ENCODE data around the gene ZNF248. TPM values are rescaled to one million over a fixed set of nuclear protein-coding genes. Genes with fewer than 3 reads are reported as not detected.

The ZNF248 gene
- total RNA-seq, 4 donors from 2014 or later: 5.4 to 23.5 (median 13.1) TPM

- no peaks in the 10 kb centered on the region for H3K9me3 ChIP-seq
- H3K4me1 ChIP-seq: peaks cover 28% of the 10 kb centered on the region
- H3K27me3 ChIP-seq: no peaks in the 10 kb centered on the region
- peak overlapping the region; percentile 91 for H3K4me3 ChIP-seq
- H3K27ac ChIP-seq: no peak overlapping the region
- no peak for DNase-seq (ENCODE audit: low spot score in 2 of 2)
- no peaks in the 10 kb centered on the region for H3K36me3 ChIP-seq
- WGBS: 39% methylated on average over 4 of the region's 4 CpGs
- TF ChIP-seq, protein P1, sequence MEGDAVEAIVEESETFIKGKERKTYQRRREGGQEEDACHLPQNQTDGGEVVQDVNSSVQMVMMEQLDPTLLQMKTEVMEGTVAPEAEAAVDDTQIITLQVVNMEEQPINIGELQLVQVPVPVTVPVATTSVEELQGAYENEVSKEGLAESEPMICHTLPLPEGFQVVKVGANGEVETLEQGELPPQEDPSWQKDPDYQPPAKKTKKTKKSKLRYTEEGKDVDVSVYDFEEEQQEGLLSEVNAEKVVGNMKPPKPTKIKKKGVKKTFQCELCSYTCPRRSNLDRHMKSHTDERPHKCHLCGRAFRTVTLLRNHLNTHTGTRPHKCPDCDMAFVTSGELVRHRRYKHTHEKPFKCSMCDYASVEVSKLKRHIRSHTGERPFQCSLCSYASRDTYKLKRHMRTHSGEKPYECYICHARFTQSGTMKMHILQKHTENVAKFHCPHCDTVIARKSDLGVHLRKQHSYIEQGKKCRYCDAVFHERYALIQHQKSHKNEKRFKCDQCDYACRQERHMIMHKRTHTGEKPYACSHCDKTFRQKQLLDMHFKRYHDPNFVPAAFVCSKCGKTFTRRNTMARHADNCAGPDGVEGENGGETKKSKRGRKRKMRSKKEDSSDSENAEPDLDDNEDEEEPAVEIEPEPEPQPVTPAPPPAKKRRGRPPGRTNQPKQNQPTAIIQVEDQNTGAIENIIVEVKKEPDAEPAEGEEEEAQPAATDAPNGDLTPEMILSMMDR (IDR thresholded peaks at IDR 0.05): no peak
Measured at GRCh38 chr10:37855636-37856035, 1.8 kb downstream of the ZNF248 start.

GRCh38 chr10:37854626-37855025, 2.8 kb downstream of the ZNF248 start:
- Histone ChIP-seq H3K27ac (no peak overlapping the region), H3K4me1 (peaks cover 28% of the 10 kb centered on the region), H3K4me3 (no peak overlapping the region), H3K9me3 (no peaks in the 10 kb centered on the region), H3K36me3 (no peaks in the 10 kb centered on the region), H3K27me3 (no peaks in the 10 kb centered on the region)
- DNase-seq (ENCODE audit: low spot score in 2 of 2): no peak
- TF ChIP-seq POLR2AphosphoS5 (IDR thresholded peaks at IDR 0.05): no peak
- TF ChIP-seq, protein P1 (IDR thresholded peaks at IDR 0.05): no peak
- no peak for TF ChIP-seq POLR2A (IDR thresholded peaks at IDR 0.05)
- TF ChIP-seq EP300 (IDR thresholded peaks at IDR 0.05): no peak

DNA sequence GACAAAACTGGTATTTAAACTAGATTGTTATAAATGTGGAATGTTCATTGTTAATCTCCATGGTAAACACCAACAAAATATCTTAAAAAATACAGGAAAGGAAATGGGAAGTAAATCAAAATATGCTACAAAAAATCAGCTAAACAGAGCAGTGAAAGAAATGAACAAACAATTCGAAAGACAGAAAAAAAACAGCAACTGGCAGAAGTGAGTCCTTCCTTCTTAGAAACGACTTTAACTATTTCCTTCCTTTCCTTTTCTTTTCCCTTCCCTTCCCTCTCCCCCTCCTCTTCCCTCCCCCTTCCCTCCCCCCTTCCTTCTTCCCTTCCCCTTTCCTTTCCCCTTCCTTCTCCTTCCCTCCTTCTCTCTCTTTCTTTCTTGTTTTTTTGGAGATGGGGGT, 12.8 kb downstream of the ZNF248 start:
- no peaks in the 10 kb centered on the region for H3K9me3 ChIP-seq

GRCh38 chr10:37839243-37839642, 18.2 kb downstream of the ZNF248 start:
- TF ChIP-seq, protein P1 (IDR thresholded peaks at IDR 0.05): no peak
- Histone ChIP-seq H3K9me3 (no peaks in the 10 kb centered on the region), H3K27me3 (no peaks in the 10 kb centered on the region), H3K4me1 (no peaks in the 10 kb centered on the region), H3K36me3 (peaks cover 51% of the 10 kb centered on the region), H3K4me3 (no peak overlapping the region), H3K27ac (no peak overlapping the region)
- 94% methylated on average over 2 of the region's 2 CpGs for WGBS
- no peak for DNase-seq (ENCODE audit: low spot score in 2 of 2)

More for the DNA sequence above, 12.8 kb downstream of the ZNF248 start:
- Histone ChIP-seq H3K4me3 (no peak overlapping the region), H3K4me1 (no peaks in the 10 kb centered on the region), H3K36me3 (peaks cover 15% of the 10 kb centered on the region), H3K27me3 (no peaks in the 10 kb centered on the region), H3K27ac (no peak overlapping the region)
- no peak for DNase-seq (ENCODE audit: low spot score in 2 of 2)
- WGBS: 76% methylated on average over 2 of the region's 2 CpGs
- TF ChIP-seq POLR2A (IDR thresholded peaks at IDR 0.05) (no peak), EP300 (IDR thresholded peaks at IDR 0.05) (no peak), POLR2AphosphoS5 (IDR thresholded peaks at IDR 0.05) (no peak)
- TF ChIP-seq, protein P1 (IDR thresholded peaks at IDR 0.05): no peak

DNA sequence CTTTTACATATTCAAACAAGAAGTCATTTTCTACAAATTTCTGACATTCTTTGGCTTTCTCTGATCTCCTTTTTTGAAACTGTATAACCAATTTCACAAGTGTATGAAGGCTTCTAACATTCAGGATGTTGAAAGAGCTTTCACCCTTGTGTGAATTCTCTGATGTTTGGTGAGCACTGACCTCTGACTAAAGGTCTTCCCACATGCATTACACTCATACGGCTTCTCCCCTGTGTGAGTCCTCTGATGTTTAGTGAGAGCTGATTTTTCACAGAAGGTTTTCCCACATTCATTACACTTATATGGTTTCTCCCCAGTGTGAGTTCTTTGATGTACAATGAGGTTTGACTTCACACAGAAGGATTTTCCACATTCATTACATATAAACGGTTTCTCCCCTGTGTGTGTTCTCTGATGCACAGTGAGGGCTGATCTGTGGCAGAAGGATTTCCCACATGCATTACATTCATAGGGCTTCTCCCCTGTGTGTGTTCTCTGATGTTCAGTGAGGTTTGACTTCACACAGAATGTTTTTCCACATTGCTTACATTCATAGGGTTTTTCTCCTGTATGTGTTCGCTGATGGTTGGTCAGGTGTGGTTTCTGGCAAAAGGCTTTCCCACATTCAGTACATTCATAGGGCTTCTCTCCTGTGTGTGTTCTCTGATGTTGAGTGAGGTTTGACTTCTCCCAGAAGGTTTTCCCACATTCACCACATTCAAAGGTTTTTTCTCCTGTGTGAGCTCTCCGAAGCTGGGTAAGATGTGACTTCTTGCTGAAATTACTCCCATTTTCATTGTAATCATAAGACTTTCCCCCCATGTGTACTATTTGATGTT, 25.7 kb downstream of the ZNF248 start:
- 97% methylated on average over 4 of the region's 4 CpGs for WGBS
- H3K9me3 ChIP-seq: peaks cover 14% of the 10 kb centered on the region
- no peaks in the 10 kb centered on the region for H3K27me3 ChIP-seq
- no peaks in the 10 kb centered on the region for H3K4me1 ChIP-seq
- H3K36me3 ChIP-seq: peaks cover 94% of the 10 kb centered on the region
- DNase-seq (ENCODE audit: low spot score in 2 of 2): no peak
- no peak overlapping the region for H3K27ac ChIP-seq
- TF ChIP-seq, protein P1 (IDR thresholded peaks at IDR 0.05): no peak
- no peak overlapping the region for H3K4me3 ChIP-seq

All from suprapubic skin (tissue), 4 donors.